ENCODE measurements around the gene MUC12.

DNA sequence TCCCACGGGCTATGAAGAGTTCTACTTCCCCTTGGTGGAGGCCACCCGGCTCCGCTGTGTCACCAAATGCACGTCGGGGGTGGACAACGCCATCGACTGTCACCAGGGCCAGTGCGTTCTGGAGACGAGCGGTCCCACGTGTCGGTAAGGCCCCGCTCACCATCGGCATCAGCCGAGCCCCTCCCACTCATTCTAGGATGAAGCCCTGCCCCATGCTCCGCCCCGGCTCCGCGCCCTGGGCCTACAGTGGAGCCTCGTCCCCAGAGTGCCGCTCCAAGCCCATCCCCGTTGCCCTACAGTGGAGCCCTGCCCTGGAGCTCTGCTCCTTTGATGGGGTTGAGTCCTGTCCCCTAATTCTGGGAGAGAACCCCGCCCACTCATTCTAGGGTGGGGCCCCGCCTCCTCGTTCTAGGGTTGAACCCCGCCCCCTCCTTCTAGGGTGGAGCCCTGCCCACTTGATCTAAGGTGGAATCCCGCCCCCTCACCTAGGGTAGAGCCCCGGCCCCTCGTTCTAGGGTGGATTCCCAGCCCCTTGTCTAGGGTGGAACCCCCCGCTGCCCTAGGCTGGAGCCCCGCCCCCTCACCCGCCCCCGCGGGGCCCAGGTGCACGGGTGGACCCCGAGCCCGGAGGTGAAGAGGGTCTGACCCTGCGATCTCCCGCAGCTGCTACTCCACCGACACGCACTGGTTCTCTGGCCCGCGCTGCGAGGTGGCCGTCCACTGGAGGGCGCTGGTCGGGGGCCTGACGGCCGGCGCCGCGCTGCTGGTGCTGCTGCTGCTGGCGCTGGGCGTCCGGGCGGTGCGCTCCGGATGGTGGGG lies 3.4 kb upstream of the MUC12 start:
- no peak for TF ChIP-seq POLR2A (IDR thresholded peaks at IDR 0.05)
- no peak for TF ChIP-seq POLR2AphosphoS5 (IDR thresholded peaks at IDR 0.05)
- TF ChIP-seq, protein P1, sequence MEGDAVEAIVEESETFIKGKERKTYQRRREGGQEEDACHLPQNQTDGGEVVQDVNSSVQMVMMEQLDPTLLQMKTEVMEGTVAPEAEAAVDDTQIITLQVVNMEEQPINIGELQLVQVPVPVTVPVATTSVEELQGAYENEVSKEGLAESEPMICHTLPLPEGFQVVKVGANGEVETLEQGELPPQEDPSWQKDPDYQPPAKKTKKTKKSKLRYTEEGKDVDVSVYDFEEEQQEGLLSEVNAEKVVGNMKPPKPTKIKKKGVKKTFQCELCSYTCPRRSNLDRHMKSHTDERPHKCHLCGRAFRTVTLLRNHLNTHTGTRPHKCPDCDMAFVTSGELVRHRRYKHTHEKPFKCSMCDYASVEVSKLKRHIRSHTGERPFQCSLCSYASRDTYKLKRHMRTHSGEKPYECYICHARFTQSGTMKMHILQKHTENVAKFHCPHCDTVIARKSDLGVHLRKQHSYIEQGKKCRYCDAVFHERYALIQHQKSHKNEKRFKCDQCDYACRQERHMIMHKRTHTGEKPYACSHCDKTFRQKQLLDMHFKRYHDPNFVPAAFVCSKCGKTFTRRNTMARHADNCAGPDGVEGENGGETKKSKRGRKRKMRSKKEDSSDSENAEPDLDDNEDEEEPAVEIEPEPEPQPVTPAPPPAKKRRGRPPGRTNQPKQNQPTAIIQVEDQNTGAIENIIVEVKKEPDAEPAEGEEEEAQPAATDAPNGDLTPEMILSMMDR (IDR thresholded peaks at IDR 0.05): peak in 3 of 4 experiments; percentile 55 to 73 (median 60)
- no peak for TF ChIP-seq EP300 (IDR thresholded peaks at IDR 0.05)

Data from gastroesophageal sphincter (tissue), 3 donors.